GM18868 (cell line): ENCODE results near the gene ITPRIPL2.

ENCODE experiments used
- ATAC-seq: cut with Tn5 transposase; IDR thresholded peaks from one replicate; pipeline ENCODE4 v1.9.1; 2021; ENCODE audit warnings: mild to moderate bottlenecking, moderate library complexity; ENCODE audit not compliant: unreplicated experiment

ITPRIPL2 gene

DNA sequence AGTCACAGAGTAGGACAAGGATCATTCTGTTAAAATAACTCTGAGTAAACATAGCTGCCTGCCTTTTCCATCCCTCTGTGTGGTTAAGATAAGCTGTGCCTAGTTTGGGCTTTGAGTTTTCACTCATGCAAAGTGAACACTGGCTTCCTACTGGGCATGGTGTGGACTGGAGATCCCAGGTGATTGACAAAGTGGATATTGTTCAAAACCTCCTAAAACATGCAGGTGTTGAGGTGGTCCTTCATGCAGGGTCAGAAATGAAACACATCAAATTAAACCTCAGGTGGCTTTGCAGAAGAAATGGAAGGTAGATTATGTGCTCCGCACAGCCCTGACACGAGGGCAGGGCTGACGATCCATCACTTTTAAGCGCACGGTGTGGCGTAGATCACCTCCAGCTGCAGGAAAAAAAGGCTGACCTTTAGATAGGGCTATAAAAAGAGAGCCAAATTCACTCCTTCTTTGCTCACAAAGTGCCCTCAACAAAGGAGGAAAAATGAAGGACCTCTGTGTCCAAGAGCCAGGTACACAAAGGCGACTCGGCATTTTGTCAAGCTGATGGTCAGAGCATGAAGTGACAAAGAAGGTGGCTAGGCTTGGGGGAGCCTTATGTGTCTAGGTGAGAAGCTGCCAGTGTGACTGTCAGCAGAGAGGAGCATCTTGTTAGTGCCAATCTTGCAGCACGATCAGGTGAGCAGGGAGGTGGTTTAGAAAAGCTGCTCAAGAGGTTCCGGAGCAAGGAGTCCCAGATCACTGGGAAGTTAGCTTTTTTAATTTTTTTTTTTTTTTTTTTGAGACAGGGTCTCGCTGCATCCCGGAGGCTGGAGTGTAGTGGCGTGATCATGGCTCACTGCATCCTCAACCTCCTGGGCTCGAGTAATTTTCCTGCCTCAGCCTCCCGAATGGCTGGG lies 19.9 kb upstream of the ITPRIPL2 start:
- ATAC-seq = no peak

DNA sequence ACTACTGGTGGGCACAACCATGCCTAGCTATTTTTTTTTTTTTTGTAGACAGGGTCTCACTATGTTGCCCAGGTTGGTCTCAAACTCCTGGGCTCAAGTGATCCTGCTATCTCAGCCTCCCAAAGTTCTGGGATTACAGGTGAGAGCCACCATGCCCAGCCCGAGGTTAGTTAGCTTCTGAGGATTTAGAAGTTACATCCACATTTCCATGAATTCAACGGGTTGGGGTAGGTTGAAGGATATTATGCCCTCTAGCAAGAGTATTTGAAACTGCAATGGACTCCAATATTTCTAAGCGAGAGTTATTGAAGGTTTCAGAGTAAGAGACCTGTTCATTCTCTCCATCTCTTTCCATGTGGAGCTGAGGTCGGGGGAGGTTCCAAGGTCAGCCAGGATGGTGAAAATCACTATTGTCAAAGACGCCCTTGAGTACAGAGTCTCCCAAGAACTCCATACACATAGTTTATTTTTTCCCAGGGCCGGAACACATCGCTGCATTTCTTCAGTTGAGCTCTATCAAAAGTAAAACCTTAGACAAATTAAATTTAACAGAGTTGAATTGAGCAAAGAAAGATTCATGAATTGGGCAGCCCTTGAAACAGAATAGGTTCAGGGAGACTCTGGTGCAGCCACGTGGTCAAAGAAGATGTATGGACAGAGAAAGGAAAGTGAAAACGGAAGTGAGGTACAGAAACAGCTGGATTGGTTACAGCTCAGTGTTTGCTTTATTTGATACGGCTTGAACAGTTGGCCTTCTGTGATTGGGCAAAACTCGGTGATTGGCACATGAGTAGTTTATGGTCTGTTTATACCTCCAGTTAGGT lies 19.0 kb upstream of the ITPRIPL2 start:
- ATAC-seq = no peak

DNA sequence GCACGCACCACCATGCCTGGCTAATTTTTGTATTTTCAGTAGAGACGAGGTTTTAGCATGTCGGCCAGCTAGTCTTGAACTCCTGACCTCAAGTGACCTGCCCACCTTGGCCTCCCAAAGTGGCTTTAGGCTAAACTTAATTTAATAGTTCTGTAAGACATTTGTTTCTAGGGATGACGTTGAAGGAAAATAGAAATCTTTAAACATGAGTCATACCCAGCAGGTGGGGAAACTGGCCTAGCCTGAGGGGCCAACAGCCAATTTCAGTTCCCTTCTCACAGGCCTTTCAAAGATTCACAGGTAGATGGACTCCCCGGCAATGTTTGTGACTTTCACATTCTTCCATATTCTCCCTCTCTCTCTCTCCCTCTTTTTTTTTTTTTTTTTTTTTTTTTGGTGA lies 18.1 kb upstream of the ITPRIPL2 start:
- no peak for ATAC-seq

DNA sequence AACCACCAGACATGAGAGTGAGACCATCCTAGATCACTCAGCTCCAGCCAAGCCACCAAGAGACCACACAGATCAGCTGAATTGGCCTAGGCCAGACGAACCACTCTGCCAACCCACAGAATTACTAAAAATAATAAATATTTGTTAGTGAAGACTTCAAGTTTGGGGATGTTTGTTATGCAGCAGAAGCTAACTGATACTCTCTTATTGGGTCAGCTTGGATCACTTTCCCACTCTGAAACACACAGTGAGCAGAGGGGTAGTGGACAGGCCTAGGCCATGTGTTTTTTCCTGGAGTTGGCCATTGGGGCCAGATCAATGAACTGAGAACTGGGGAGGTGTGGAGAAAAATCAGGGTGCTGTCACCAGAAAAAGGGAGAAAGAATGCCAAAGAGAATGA lies 15.6 kb upstream of the ITPRIPL2 start:
- no peak for ATAC-seq

DNA sequence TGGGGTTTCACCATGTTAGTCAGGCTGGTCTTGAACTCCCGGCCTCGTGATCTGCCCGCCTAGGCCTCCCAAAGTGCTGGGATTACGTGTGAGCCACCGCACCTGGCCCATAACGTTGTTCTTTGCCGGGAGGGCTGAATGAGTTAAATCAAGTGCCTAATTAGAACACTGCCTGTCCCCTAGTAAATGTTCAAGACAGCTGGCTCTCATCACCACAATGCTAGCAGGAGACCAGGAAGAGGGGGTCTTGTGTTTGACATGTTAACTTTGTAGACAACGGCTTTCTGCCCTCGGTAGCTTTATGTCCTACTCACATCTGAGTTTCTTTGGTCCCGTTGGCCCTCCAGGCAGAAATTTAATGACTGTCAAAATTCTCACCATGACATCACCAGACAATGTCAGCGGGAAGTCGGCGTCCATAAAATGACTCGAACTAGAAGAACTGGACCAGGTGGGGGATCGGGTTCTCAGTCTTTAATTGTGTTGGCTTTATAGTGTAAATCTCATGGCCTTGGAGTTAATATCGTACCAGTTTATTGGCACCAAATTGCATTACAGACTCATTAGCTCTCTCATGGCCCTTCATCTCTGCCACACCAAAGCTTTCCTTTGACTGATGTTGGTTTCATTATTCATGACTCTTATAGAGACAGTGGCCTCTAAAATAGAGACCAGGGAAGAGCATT lies 11.4 kb upstream of the ITPRIPL2 start:
- ATAC-seq = no peak

DNA sequence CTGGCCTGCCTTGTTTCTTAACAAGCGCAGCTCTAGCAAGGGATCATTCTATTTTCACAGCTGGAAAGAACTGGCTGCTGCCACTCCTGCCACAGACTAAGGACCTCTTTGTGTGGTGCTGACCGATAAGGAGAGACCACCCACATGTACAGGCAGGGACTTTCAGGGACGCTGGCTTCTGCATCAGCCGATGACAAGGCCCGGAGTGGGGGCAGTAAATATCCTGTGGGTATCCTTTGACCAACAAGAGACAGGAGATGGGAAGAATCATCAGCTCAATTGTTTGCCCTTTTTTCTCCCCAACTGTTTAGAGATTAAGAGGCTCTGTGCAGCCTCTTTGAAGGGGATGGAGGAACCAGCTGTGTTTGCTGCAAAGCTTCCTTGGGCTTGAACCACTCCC lies 9.2 kb upstream of the ITPRIPL2 start:
- no peak for ATAC-seq

DNA sequence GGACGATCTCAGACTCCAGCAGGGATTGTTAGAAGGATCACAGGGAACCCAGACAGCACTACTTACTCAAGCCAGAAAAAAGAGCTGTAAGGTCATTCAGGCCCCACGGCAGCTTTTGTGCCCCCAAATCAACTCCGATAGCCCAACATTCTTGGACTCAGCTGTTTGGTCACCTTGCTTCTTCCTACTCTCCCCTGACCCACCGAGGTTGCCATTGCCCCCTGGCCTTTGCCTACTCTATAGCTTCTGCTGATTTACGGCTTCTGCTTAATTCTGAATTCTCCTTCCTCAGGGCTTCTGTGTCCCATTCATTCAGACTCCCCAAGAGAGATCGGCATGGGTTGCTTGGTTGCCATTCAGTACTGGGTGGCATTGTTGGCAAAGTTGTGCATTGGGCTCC lies 8.6 kb upstream of the ITPRIPL2 start:
- ATAC-seq = no peak

DNA sequence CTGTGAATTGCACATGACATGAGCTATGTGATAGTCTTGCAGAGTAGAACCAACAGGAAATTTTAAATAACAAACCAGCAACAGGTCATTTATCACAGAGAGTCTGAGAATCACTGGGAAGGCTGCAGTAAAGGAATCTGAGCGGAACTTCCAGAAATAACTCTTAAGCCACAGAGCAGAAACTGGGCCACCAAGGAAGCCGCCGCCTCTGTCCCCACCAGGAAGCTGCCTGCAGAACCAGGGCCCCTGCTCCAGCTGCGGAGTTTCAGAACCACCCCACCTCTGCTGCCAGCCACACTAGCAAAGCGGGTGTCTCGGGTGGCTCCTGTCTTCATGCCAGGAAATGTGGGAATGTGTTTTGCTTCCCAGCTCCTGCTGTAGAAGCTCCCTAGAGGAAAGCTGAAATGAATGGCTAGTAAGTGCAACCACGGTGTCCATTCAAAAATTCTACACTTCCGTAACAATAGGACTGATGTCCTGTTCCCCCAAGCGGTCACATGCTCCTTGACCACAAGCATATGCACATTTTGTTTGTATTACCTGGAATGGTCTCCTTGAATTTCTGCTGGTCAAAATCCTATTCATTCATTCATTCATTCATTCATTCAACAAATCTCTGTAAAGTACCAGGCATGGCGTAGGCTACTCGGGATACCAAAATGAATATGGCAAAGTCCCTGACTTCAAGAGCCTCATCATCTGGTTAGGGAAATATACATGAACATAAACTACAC lies 7.7 kb upstream of the ITPRIPL2 start:
- ATAC-seq = no peak

DNA sequence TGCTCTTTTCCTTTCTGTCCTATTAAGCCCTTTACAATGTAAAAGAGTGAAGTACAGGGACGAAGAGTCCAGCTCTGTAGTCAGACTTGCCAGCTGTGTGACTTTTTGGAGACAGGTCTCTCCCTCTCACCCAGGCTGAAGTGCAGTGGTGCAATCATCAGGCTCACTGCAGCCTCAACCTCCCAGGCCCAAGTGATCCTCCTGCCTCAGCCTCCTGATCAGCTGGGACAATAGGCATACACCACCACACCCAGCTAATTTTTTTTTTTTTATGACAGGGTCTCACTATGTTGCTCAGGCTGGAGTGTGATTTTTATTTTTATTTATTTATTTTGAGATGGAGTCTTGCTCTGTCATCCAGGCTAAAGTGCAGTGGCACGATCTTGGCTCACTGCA lies 7.1 kb upstream of the ITPRIPL2 start:
- no peak for ATAC-seq

DNA sequence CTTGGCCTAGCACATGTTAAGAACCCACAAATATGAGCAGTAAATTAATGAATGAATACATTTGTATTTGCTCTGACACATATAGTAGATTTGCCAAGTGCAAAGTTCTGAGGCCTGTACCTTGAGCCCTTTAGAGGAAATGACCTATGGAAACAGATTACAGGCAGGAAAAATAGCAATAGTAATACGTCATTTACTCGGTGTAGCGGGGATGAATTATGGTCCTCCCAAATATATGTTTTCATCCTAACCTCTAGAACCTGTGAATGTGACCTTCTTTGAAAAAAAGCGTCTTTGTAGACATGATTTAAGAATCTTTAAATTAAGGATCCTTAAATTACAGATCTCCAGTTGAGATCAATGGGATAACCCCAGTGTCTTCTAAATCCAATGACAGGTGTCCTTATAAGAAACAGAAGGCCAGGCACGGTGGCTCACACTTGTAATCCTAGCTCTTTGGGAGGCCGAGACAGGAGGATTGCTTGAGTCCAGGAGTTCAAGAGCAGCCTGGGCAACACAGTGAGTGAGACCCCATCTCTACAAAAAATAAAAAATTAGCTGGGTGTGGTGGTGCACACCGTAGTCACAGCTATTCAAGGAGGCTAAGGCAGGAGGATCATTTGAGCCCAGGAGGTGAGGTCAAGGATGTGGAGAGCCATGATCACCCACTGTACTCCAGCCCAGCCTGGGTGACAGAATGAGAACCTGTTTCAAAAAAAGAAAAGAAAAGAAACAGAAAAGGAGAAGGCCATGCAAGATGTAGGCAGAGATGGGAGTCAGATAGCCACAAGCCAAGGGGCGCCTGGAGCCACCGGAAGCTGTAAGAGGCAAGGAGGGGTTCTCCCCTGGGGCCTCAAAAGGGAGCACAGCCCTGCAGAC lies 5.1 kb upstream of the ITPRIPL2 start:
- ATAC-seq = no peak

DNA sequence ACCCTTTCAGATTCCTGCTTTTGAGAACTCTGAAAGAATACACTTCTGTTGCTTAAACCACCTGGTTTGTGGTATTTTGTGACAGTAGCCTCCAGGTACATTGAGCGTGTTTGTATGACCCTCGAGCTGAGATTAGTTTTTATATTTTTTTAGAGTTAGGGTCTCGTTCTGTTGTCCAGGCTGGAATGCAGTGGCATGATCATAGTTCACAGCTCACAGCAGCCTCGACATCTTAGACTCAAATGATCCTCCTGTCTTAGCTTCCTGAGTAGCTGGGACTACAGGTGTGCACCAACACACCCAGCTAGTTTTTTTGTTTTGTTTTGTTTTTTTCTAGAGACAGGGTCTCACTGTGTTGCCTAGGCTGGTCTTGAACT lies 4.5 kb upstream of the ITPRIPL2 start:
- ATAC-seq = no peak

DNA sequence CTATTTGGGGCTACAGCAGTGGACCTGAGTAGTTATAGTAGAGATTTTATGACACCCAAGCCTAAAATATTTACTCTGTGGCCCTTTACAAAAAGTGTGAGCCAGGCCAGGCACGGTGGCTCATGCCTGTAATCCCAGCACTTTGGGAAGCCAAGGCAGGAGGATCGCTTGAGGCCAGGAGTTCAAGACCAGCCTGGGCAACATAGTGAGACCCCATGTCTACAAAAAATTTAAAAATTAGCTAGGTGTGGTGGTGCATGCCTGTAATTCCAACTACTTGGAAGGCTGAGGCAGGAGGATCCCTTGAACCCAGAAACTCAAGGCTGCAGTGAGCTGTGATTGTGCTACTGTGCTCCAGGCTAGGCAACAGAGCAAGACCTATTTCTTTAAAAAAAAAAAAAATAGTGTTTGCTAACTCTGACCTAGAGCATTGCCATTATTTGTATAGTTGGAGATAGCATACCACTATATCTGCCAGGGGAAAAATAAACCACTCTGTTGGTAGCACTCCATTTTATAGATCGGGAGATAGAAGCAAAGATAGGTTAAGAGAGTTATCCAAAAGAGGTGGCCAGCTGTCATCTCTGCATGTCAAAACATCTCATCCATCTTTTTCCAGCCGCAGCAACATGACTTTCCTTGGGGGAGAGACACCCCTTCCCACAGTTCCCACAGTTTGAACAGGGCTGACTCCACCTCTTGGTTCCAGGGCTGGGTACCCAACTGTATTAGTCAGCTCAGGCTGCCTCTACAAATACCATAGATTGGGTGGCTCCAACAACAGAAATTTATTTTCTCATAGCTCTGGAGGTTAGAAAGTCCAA lies 3.0 kb upstream of the ITPRIPL2 start:
- no peak for ATAC-seq

DNA sequence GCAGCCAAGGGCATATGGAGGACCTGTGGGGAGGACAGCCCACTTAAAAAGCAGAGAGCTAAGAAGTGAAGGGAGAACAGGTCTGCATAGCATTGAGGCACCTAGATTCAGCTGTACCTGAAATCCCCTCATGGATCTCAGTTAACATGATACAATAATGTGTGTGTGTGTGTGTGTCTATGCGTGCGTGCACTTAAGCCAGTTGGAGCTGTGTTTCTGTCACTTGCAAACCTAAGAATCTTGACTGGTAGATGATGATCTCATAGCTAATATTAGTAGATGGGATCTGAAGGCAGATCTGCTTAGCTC lies 1.7 kb upstream of the ITPRIPL2 start:
- no peak for ATAC-seq

DNA sequence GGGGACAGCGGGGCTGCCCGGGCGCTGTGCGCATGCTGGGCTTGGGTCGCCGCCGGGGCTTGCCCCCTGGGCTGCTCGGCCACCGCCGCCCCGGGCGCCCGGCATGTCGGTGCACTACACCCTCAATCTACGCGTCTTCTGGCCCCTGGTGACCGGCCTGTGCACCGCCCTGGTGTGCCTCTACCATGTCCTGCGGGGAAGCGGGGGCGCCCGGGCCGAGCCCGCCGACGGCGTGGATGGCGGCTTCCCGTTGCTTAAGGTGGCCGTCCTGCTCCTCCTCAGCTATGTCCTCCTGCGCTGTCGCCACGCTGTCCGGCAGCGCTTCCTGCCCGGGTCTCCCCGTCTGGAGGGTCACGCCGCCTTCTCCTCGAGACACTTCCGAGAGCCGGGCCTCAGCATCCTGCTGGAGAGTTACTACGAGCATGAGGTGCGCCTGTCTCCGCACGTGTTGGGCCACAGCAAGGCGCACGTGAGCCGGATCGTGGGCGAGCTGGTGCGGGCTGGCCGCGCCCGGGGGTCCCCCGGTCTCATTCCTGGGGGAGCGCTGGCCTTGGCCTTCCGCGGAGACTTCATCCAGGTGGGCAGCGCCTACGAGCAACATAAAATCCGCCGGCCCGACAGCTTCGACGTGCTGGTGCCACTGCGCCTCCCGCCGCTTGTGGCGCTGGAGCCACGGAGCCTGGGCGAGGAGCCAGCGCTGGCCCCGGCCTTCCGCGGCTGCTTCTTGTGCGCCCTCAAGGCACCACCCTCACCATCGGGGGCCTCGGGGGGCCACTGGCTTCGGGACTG lies 789 bp downstream of the ITPRIPL2 start:
- no peak for ATAC-seq

DNA sequence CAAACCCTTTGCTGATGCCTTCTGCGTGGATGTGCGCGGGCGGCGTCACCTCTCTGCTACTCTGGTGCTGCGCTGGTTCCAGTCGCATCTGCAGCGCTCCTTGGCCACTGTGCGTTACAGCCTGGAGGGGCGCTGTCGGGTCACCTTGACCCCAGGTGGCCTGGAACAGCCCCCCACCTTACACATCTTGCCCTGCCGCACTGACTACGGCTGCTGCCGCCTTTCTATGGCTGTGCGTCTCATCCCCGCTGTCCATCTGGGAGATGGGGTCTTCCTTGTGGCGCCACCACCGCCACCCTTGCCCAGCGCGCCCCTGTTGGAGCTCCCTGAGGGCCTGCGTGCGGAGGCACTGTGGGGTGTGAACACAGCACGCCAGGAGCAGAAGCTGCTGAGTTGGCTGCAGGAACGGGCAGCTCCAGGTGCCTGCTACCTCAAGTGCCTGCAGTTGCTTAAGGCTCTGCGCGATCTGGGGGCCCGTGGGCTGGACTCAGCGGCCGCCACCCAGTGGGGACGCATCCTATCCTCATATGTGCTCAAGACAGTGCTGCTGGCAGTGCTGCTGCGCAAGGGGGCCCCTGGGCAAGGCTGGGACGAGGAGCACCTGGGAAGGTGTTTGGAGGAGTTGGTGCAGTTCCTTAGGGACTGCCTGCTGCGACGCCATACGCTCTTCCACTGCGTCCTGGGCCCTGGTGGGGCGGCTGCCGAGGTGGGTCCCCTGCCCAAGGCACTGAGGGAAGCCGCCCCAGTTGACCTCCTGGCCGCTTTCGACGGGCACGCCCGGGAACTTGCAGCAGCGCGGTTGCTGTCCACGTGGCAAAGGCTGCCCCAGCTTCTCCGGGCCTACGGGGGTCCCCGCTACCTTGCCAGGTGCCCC lies 1.6 kb downstream of the ITPRIPL2 start:
- ATAC-seq = no peak

DNA sequence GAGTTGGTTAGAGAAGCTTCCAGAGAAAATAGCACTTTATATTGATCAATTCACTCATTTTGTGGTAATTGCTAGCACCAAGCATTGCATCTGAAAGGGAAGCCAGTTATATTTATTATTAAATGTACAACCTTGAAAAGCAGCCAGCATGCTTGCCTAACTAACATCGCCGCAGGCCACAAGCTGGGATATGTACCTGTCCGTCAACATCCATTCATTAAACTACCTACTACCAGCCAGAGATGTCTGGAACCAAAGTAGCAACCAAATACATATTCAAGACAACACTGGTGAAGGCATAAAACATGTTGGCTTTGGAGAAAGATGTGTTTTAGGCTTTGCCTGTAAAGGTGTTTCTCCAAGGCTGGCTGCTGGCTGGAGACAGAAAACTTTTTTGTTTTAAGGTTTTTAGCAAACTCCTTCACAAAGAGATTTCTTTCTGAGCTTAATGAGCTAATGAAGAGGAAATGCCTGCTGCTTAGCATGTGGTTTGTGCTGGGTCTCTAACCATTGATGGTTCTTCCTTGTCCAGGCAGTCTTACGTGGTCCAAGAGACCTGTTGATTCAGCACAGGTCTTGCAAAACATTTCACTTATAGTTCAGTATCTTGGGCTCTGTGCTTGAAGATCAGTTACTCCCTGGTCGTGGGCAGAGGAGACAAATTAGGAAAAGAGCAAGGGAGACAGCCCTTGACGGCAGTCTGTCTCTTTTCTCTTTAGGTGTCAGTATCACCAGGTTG lies 3.1 kb downstream of the ITPRIPL2 start:
- no peak for ATAC-seq

DNA sequence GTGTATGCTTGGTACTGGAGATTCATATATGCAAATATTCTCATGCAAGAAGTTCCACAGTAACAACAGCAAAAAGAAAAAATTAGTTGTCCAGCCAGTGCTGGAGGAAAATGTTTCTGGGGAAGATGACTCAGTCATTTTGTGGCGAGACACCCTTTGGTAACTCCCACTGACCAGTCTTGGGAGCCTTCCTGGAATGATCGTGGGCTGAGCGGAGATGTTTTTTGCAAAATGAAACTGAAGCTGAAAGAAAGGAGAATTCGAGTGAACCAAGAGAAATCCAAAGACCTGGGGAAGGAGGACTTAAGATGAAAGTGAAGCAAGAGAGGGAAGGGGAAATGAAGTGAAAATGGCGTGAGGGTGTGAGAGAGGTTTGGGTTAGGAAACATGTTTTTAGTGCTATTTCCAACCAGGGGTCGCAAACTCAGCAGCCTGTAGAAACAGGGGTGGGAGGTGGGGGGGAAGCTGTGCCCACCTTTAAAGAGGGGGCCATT lies 5.2 kb downstream of the ITPRIPL2 start:
- ATAC-seq = no peak
